ENCODE measurements around the gene GATAD2B.

- TF ChIP-seq CTCF (conservative IDR thresholded peaks at IDR 0.05 in 1 of 2, IDR thresholded peaks at IDR 0.05 in 1 of 2; ENCODE audit: extremely low read depth in 1 of 2, insufficient read depth in 1 of 2, low read depth in 1 of 2, low read length in 2 of 2) = no peak
- TF ChIP-seq EZH2 (IDR thresholded peaks at IDR 0.05; ENCODE audit: borderline replicate concordance, low read length) = no peak
Observed at GRCh38 chr1:153778824-153779519, 143.8 kb downstream of the GATAD2B start.

Measured in mammary epithelial cell (primary cell).